HepG2 (cell line): ENCODE measurements around the gene WDR43. TPM values are rescaled to one million over a fixed set of nuclear protein-coding genes. Genes with fewer than 3 reads are reported as not detected.

Source experiments
- ATAC-seq: fragments of 200-7000 bp; cut with Tn5 transposase; 3 replicates; pipeline ENCODE4 v1.9.1; 2020; ENCODE audit warnings: mild to moderate bottlenecking, moderate library complexity
- BruUV-seq: library from RNA; stranded (reverse); fragments of 400-500 nt; replicated peaks from 2 replicates; lab custom pipeline; 2021; lab: Mats Ljungman, UMichigan
- CTCF ChIA-PET: fragments of 300-600 bp; formaldehyde crosslinking; extraction: SDS; loops from one replicate; lab custom pipeline; 2021; ENCODE audit warnings: low total read pairs, inconsistent platforms, low intra/inter-chr PET ratio; lab: Yijun Ruan, JAX
- POLR2A ChIA-PET: fragments of 350-600 bp; sonication (Branson Sonifier 250); formaldehyde crosslinking; loops from one replicate; lab custom pipeline; 2020; ENCODE audit warnings: antibody characterized with exemption, inconsistent platforms; lab: Yijun Ruan, JAX
- DNase-seq: peaks from one replicate; pipeline ENCODE4 v3.0.0-alpha.2; 2015; ENCODE audit warnings: low spot score
- FAIRE-seq: peaks from 3 replicates; lab custom pipeline; 2011; peaks lifted over from hg19 to GRCh38; lab: Jason Lieb, UNC
- H2AFZ ChIP-seq: one replicate; pipeline ENCODE4 v1.6.1; 2011; ENCODE audit warnings: low read length, inconsistent platforms
- H3K27ac ChIP-seq: fragments of 300-600 bp; 3 replicates; pipeline ENCODE4 v1.8.0; 2011; ENCODE audit warnings: mixed run types, mild to moderate bottlenecking, mixed read lengths, low read length, inconsistent platforms; ENCODE audit not compliant: insufficient read depth; ENCODE audit errors: extremely low read length
- H3K27me3 ChIP-seq, 2 experiments: fragments of 200-600 bp in 1 of 2; 2 replicates in 1 of 2; 3 replicates in 1 of 2; pipeline versions ENCODE4 v1.6.0 to v1.8.0; 2011; ENCODE audit warnings: low read length in 2 of 2, mild to moderate bottlenecking in 2 of 2, moderate library complexity in 2 of 2, inconsistent platforms in 1 of 2; ENCODE audit not compliant: insufficient read depth in 2 of 2, control insufficient read depth in 1 of 2
- H3K36me3 ChIP-seq, 2 experiments: fragments of 200-600 bp in 1 of 2; replicated peaks in 1 of 2; 2 replicates in 1 of 2; 3 replicates in 1 of 2; pipeline versions ENCODE4 v1.5.1 to v1.8.0; 2011; ENCODE audit warnings: low read length in 2 of 2, inconsistent platforms in 1 of 2; ENCODE audit not compliant: insufficient read depth in 2 of 2, control insufficient read depth in 1 of 2
- H3K4me1 ChIP-seq: 2 replicates; pipeline ENCODE4 v1.5.1; 2012; ENCODE audit warnings: low read length, inconsistent platforms; ENCODE audit not compliant: insufficient read depth
- H3K4me2 ChIP-seq: 2 replicates; pipeline ENCODE4 v1.6.0; 2011; ENCODE audit warnings: low read depth, low read length, inconsistent platforms
- H3K4me3 ChIP-seq, 3 experiments: fragments of 200-600 bp in 1 of 3; sonication (generic), shearing (Covaris generic) in 1 of 3; replicated peaks in 1 of 3; 2 replicates each; pipeline ENCODE4 v1.5.1; 2011 to 2016; ENCODE audit warnings: low read length in 3 of 3, inconsistent platforms in 2 of 3, low read depth in 2 of 3, mild to moderate bottlenecking in 2 of 3, control low read depth in 1 of 3, mixed read lengths in 1 of 3; ENCODE audit not compliant: insufficient read depth in 1 of 3
- H3K79me2 ChIP-seq: one replicate; pipeline ENCODE4 v1.6.1; 2011; ENCODE audit warnings: low read length, inconsistent platforms; ENCODE audit not compliant: insufficient read depth
- H3K9ac ChIP-seq: 2 replicates; pipeline ENCODE4 v1.6.0; 2011; ENCODE audit warnings: mild to moderate bottlenecking, low read depth, low read length, inconsistent platforms; ENCODE audit not compliant: insufficient read depth
- H3K9me3 ChIP-seq: 2 replicates; pipeline ENCODE4 v1.5.1; 2012; ENCODE audit warnings: mild to moderate bottlenecking, low read length
- H4K20me1 ChIP-seq: 2 replicates; pipeline ENCODE4 v1.6.0; 2011; ENCODE audit warnings: inconsistent platforms, mild to moderate bottlenecking, low read length, moderate library complexity; ENCODE audit not compliant: insufficient read depth
- FOXC1 ChIP-seq: sonication (generic); formaldehyde crosslinking; IDR thresholded peaks from 2 replicates; pipeline ENCODE4 v1.8.0; 2022; ENCODE audit warnings: mild to moderate bottlenecking, missing genetic modification reagents, borderline replicate concordance
- MAFF ChIP-seq: IDR thresholded peaks from 2 replicates; pipeline ENCODE4 v1.6.1; 2011; ENCODE audit warnings: low read depth, low read length, improper control_type of control experiment
- MAFK ChIP-seq, 2 experiments: IDR thresholded peaks in 1 of 2; conservative IDR thresholded peaks in 1 of 2; 2 replicates each; pipeline ENCODE4 v1.6.1; 2011; ENCODE audit warnings: improper control_type of control experiment in 2 of 2, low read length in 2 of 2
- MED1 ChIP-seq: sonication (generic); formaldehyde crosslinking; IDR thresholded peaks from 2 replicates; pipeline ENCODE4 v1.4.0; 2020; ENCODE audit warnings: missing genetic modification reagents
- POLR2AphosphoS5 ChIP-seq: IDR thresholded peaks from 2 replicates; pipeline ENCODE4 v1.6.1; 2012; ENCODE audit warnings: low read depth, low read length
- SOX13 ChIP-seq, 3 experiments: fragments of 450-650 bp in 1 of 3; sonication (generic) in 1 of 3; formaldehyde crosslinking in 1 of 3; IDR thresholded peaks in 2 of 3; conservative IDR thresholded peaks in 1 of 3; 2 replicates each; pipeline versions ENCODE4 v1.5.0 to v1.6.1; 2016 to 2020; ENCODE audit warnings: antibody characterized with exemption in 1 of 3, mild to moderate bottlenecking in 1 of 3, missing compliant biosample characterization in 1 of 3, missing genetic modification reagents in 1 of 3, moderate library complexity in 1 of 3
- SRSF9 ChIP-seq: fragments of 200-400 bp; formaldehyde crosslinking; IDR thresholded peaks from 2 replicates; pipeline ENCODE4 v1.6.1; 2018; ENCODE audit warnings: borderline replicate concordance, mild to moderate bottlenecking, low read depth, low read length; ENCODE audit not compliant: insufficient read depth, poor library complexity, severe bottlenecking
- ZKSCAN1 ChIP-seq: fragments of 150-350 bp; IDR thresholded peaks from 2 replicates; pipeline ENCODE4 v1.6.1; 2014; ENCODE audit warnings: low read length
- ZNF256 ChIP-seq: sonication (generic); formaldehyde crosslinking; conservative IDR thresholded peaks from 2 replicates; pipeline ENCODE4 v1.4.0; 2020; ENCODE audit warnings: missing genetic modification reagents
- ZNF34 ChIP-seq: sonication (generic); formaldehyde crosslinking; IDR thresholded peaks from 2 replicates; pipeline ENCODE4 v1.4.0; 2020; ENCODE audit warnings: mild to moderate bottlenecking, missing genetic modification reagents, borderline replicate concordance
- ZNF543 ChIP-seq: sonication (generic); formaldehyde crosslinking; IDR thresholded peaks from 2 replicates; pipeline ENCODE4 v1.4.0; 2020; ENCODE audit warnings: mild to moderate bottlenecking, missing genetic modification reagents
- ZNF557 ChIP-seq: sonication (generic); formaldehyde crosslinking; IDR thresholded peaks from 2 replicates; pipeline ENCODE4 v1.4.0; 2020; ENCODE audit warnings: missing genetic modification reagents
- ZNF558 ChIP-seq: sonication (generic); formaldehyde crosslinking; IDR thresholded peaks from 2 replicates; pipeline ENCODE4 v1.9.0; 2022; ENCODE audit warnings: mild to moderate bottlenecking, missing genetic modification reagents, borderline replicate concordance
- ZNF660 ChIP-seq: sonication (generic); formaldehyde crosslinking; IDR thresholded peaks from 2 replicates; pipeline ENCODE4 v1.5.1; 2020; ENCODE audit warnings: mild to moderate bottlenecking, low read depth, missing genetic modification reagents, borderline replicate concordance
- in situ Hi-C: cut with HindIII; loops from 2 replicates; pipeline ENCODE4 v1.10.0; 2017; ENCODE audit warnings: low pct_unique_long_range_greater_than_20kb; ENCODE audit not compliant: extremely low pct_ligation_motif_present
- intact Hi-C: fragments of 100-400 bp; cut with micrococcal nuclease; formaldehyde crosslinking; loops from one replicate; pipeline ENCODE4 v1.10.0; 2022; ENCODE audit not compliant: unreplicated experiment
- polyA plus RNA-seq, 8 experiments: library from polyadenylated mRNA; depleted of rRNA in 3 of 8; stranded (reverse) in 7 of 8; unstranded in 1 of 8; fragments of >200 nt; fragmentation: Illumina TruSeq in 4 of 8; extraction: Trizol in 4 of 8; gene quantifications; 2 replicates each; pipeline versions ENCODE4 v1.2.1 to v1.2.3, GENCODE V29; 2011 to 2016; ENCODE audit warnings: low read depth in 4 of 8, missing spikeins in 1 of 8, mixed read lengths in 1 of 8; ENCODE audit not compliant: insufficient read depth in 1 of 8
- total RNA-seq, 5 experiments: library from RNA; depleted of rRNA; stranded (reverse); fragments of >200 nt; fragmentation: Illumina TruSeq; extraction: Trizol; gene quantifications; 2 replicates each; pipeline ENCODE4 v1.2.3, GENCODE V29; 2016; ENCODE audit warnings: low read depth in 1 of 5
- TF ChIP-seq, protein P1 (sequence below): sonication (generic); formaldehyde crosslinking; IDR thresholded peaks from 2 replicates; pipeline ENCODE4 v1.4.0; 2020; ENCODE audit warnings: missing genetic modification reagents; ENCODE audit errors: not compliant biosample characterization
- TF ChIP-seq, protein P2 (sequence below): sonication (generic); formaldehyde crosslinking; conservative IDR thresholded peaks from 2 replicates; pipeline ENCODE4 v1.4.0; 2020; ENCODE audit warnings: missing genetic modification reagents
- TF ChIP-seq, protein P3 (sequence below): sonication (generic); formaldehyde crosslinking; IDR thresholded peaks from 2 replicates; pipeline ENCODE4 v1.5.0; 2020; ENCODE audit warnings: missing genetic modification reagents

Gene WDR43
- total and polyA plus RNA-seq, 2 of the 13 experiments (the other 11 are each of a cell fraction or from before 2014, with no cell fraction given): 121 to 167 TPM

DNA sequence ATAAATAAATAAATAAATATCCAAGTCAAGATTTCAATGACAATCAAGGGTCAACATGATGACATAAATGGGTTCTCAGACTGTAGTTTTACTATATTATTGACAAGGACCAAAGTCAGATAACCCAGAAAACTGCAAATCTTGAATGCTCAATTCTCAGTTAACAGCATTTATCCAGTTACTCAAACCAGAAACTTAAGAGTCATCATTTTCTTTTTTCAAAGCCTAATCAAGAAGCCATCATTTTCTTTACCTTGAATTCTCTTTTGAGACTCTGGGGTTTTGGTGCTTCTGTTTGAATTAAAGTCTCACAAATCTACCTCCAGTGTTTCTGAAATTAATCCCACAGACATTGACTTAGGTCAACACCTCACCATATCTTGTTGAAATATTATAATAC, 38.5 kb upstream of the WDR43 start:
- Histone ChIP-seq H2AFZ (no peak overlapping the region), H3K4me3 (no peak overlapping the region), H3K27ac (no peak overlapping the region), H3K27me3 (no peaks in the 10 kb centered on the region), H3K4me1 (no peaks in the 10 kb centered on the region), H3K79me2 (no peaks in the 10 kb centered on the region), H3K9ac (no peak overlapping the region), H3K9me3 (no peaks in the 10 kb centered on the region), H3K36me3 (peaks cover 7 to 22% of the 10 kb centered on the region in 2 experiments), H4K20me1 (no peaks in the 10 kb centered on the region), H3K4me2 (no peak overlapping the region)
- ATAC-seq (no peak), DNase-seq (no peak), FAIRE-seq (no peak)
- ChIA-PET CTCF (no interaction called here), POLR2A (no interaction called here)
- TF ChIP-seq FOXC1 (no peak), MED1 (CRISPR knock-in tag) (no peak), SOX13 (IDR thresholded peaks at IDR 0.05) (no peak), SOX13 (CRISPR knock-in tag; conservative IDR thresholded peaks at IDR 0.05 in 1 of 2, IDR thresholded peaks at IDR 0.05 in 1 of 2) (no peak), SRSF9 (no peak), MAFF (peak; percentile 45), ZNF543 (CRISPR knock-in tag) (no peak), ZNF34 (CRISPR knock-in tag) (no peak), ZNF558 (no peak), ZNF660 (CRISPR knock-in tag) (no peak), ZNF557 (CRISPR knock-in tag) (no peak), POLR2AphosphoS5 (no peak), MAFK (conservative IDR thresholded peaks at IDR 0.05 in 1 of 2, IDR thresholded peaks at IDR 0.05 in 1 of 2; ENCODE audit: low read length in 2 of 2) (peak; percentile 33 to 61; a peak in 2 of 4 replicates), ZKSCAN1 (no peak), ZNF256 (no peak)
- TF ChIP-seq, protein P1, sequence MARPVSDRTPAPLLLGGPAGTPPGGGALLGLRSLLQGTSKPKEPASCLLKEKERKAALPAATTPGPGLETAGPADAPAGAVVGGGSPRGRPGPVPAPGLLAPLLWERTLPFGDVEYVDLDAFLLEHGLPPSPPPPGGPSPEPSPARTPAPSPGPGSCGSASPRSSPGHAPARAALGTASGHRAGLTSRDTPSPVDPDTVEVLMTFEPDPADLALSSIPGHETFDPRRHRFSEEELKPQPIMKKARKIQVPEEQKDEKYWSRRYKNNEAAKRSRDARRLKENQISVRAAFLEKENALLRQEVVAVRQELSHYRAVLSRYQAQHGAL (CRISPR knock-in tag): no peak
- TF ChIP-seq, protein P2, sequence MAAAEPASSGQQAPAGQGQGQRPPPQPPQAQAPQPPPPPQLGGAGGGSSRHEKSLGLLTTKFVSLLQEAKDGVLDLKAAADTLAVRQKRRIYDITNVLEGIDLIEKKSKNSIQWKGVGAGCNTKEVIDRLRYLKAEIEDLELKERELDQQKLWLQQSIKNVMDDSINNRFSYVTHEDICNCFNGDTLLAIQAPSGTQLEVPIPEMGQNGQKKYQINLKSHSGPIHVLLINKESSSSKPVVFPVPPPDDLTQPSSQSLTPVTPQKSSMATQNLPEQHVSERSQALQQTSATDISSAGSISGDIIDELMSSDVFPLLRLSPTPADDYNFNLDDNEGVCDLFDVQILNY (CRISPR knock-in tag): no peak
- TF ChIP-seq, protein P3, sequence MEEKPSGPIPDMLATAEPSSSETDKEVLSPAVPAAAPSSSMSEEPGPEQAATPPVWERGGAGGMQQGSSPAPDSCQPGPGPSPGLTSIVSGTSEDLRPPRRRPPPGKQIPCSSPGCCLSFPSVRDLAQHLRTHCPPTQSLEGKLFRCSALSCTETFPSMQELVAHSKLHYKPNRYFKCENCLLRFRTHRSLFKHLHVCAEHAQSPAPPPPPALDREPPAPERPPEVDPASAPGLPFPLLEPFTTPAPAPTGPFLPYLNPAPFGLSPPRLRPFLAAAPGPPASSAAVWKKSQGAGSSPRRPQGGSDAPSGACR (CRISPR knock-in tag): no peak
- in situ Hi-C loops: no loop called here
- intact Hi-C loops: no loop called here
- no TSS peak for BruUV-seq
